H9 (cell line): ENCODE data around the gene ZNF445. TPM values are rescaled to one million over a fixed set of nuclear protein-coding genes. Genes with fewer than 3 reads are reported as not detected.
"Not testable (repeated sequence)": the region's sequence is repeated elsewhere in the genome, so short reads cannot be mapped to it uniquely, and the experiment has no call there.

Experiments
- DNase-seq: peaks from one replicate; pipeline ENCODE4 v3.0.0-alpha.2; 2017
- H2AFZ ChIP-seq: one replicate; pipeline ENCODE4 v1.6.1; 2013; ENCODE audit warnings: mild to moderate bottlenecking, low read length, control low read depth, moderate library complexity
- H2AK5ac ChIP-seq: 2 replicates; pipeline ENCODE4 v1.6.1; 2013; ENCODE audit warnings: low read length, control low read depth, mixed read lengths; ENCODE audit not compliant: insufficient read length
- H2BK120ac ChIP-seq: one replicate; pipeline ENCODE4 v1.6.1; 2013; ENCODE audit warnings: low read depth, mild to moderate bottlenecking, low read length, control low read depth, inconsistent platforms; ENCODE audit not compliant: poor library complexity, severe bottlenecking
- H2BK12ac ChIP-seq: 2 replicates; pipeline ENCODE4 v1.6.1; 2013; ENCODE audit warnings: low read length, control low read depth, mixed read lengths, low read depth; ENCODE audit not compliant: insufficient read length
- H2BK15ac ChIP-seq: 2 replicates; pipeline ENCODE4 v1.6.1; 2013; ENCODE audit warnings: low read depth, low read length, control low read depth
- H2BK20ac ChIP-seq: one replicate; pipeline ENCODE4 v1.6.1; 2013; ENCODE audit warnings: low read depth, mild to moderate bottlenecking, low read length, control low read depth, inconsistent platforms; ENCODE audit not compliant: poor library complexity, severe bottlenecking
- H2BK5ac ChIP-seq: 2 replicates; pipeline ENCODE4 v1.6.1; 2013; ENCODE audit warnings: low read length, control low read depth, mixed read lengths; ENCODE audit not compliant: insufficient read length
- H3K14ac ChIP-seq: 2 replicates; pipeline ENCODE4 v1.6.1; 2013; ENCODE audit warnings: low read length, control low read depth; ENCODE audit not compliant: insufficient read depth
- H3K18ac ChIP-seq: 2 replicates; pipeline ENCODE4 v1.6.1; 2013; ENCODE audit warnings: low read depth, mild to moderate bottlenecking, mixed read lengths, low read length, control low read depth; ENCODE audit not compliant: insufficient read length
- H3K23ac ChIP-seq: 2 replicates; pipeline ENCODE4 v1.6.1; 2013; ENCODE audit warnings: low read length, control low read depth, mixed read lengths, low read depth; ENCODE audit not compliant: insufficient read length
- H3K23me2 ChIP-seq: 2 replicates; pipeline ENCODE4 v1.6.1; 2013; ENCODE audit warnings: low read depth, mild to moderate bottlenecking, mixed read lengths, low read length, control low read depth; ENCODE audit not compliant: insufficient read length, poor library complexity, severe bottlenecking
- H3K27ac ChIP-seq: 2 replicates; pipeline ENCODE4 v1.5.1; 2013; ENCODE audit warnings: low read length, control low read depth, mixed read lengths, low read depth; ENCODE audit not compliant: insufficient read length
- H3K27me3 ChIP-seq: 2 replicates; pipeline ENCODE4 v1.6.1; 2013; ENCODE audit warnings: low read length, control low read depth, inconsistent platforms; ENCODE audit not compliant: insufficient read depth
- H3K4ac ChIP-seq: 2 replicates; pipeline ENCODE4 v1.6.1; 2013; ENCODE audit warnings: low read depth, mild to moderate bottlenecking, control low read depth, inconsistent platforms, low read length, moderate library complexity
- H3K4me1 ChIP-seq: 2 replicates; pipeline ENCODE4 v1.6.1; 2013; ENCODE audit warnings: low read length, control low read depth, inconsistent platforms; ENCODE audit not compliant: insufficient read depth
- H3K4me2 ChIP-seq: 2 replicates; pipeline ENCODE4 v1.6.1; 2013; ENCODE audit warnings: low read length, control low read depth, mixed read lengths; ENCODE audit not compliant: insufficient read length, insufficient read depth
- H3K56ac ChIP-seq: 2 replicates; pipeline ENCODE4 v1.6.1; 2013; ENCODE audit warnings: low read depth, mild to moderate bottlenecking, mixed read lengths, low read length, control low read depth; ENCODE audit not compliant: insufficient read length
- H3K79me1 ChIP-seq: 2 replicates; pipeline ENCODE4 v1.6.1; 2013; ENCODE audit warnings: low read depth, mild to moderate bottlenecking, moderate library complexity, low read length, control low read depth, inconsistent platforms; ENCODE audit not compliant: insufficient read depth, poor library complexity, severe bottlenecking
- H3K79me2 ChIP-seq: 2 replicates; pipeline ENCODE4 v1.6.1; 2013; ENCODE audit warnings: low read length, control low read depth, inconsistent platforms; ENCODE audit not compliant: insufficient read depth
- H3K9ac ChIP-seq: 2 replicates; pipeline ENCODE4 v1.6.1; 2013; ENCODE audit warnings: low read length, control low read depth, mixed read lengths; ENCODE audit not compliant: insufficient read length; ENCODE audit errors: extremely low read depth
- H3K9me3 ChIP-seq: one replicate; pipeline ENCODE4 v1.6.1; 2013; ENCODE audit warnings: low read depth, low read length, inconsistent platforms; ENCODE audit not compliant: control insufficient read depth
- H3T11ph ChIP-seq: one replicate; pipeline ENCODE4 v1.6.1; 2013; ENCODE audit warnings: mild to moderate bottlenecking, low read length, control low read depth, inconsistent platforms
- H4K20me1 ChIP-seq: one replicate; pipeline ENCODE4 v1.6.1; 2013; ENCODE audit not compliant: control insufficient read depth, insufficient read length, insufficient read depth
- H4K5ac ChIP-seq: 2 replicates; pipeline ENCODE4 v1.6.1; 2013; ENCODE audit warnings: low read depth, mild to moderate bottlenecking, mixed read lengths, low read length, control low read depth; ENCODE audit not compliant: insufficient read length
- H4K8ac ChIP-seq: replicated peaks from 2 replicates; pipeline ENCODE4 v1.6.1; 2013; ENCODE audit warnings: low read length, control low read depth, mixed read lengths, low read depth; ENCODE audit not compliant: insufficient read length
- H4K91ac ChIP-seq: 2 replicates; pipeline ENCODE4 v1.6.1; 2013; ENCODE audit warnings: low read depth, mild to moderate bottlenecking, moderate library complexity, mixed read lengths, low read length, control low read depth; ENCODE audit not compliant: insufficient read length
- H3K27ac Mint-ChIP-seq, 3 experiments: 2 replicates in 2 of 3; 3 replicates in 1 of 3; pipeline ENCODE4 v1.8.0; 2020 to 2021; ENCODE audit warnings: mixed read lengths in 3 of 3, mild to moderate bottlenecking in 1 of 3, moderate library complexity in 1 of 3
- H3K27me3 Mint-ChIP-seq: 2 replicates; pipeline ENCODE4 v1.8.0; 2021; ENCODE audit warnings: low read depth, mild to moderate bottlenecking, moderate library complexity, mixed read lengths
- H3K36me3 Mint-ChIP-seq, 3 experiments: 2 replicates in 2 of 3; 3 replicates in 1 of 3; pipeline ENCODE4 v1.8.0; 2020 to 2021; ENCODE audit warnings: low read depth in 3 of 3, mixed read lengths in 3 of 3; ENCODE audit not compliant: insufficient read depth in 1 of 3
- H3K4me1 Mint-ChIP-seq, 2 experiments: 2 replicates each; pipeline ENCODE4 v1.8.0; 2020; ENCODE audit warnings: mixed read lengths in 2 of 2
- H3K4me3 Mint-ChIP-seq, 2 experiments: 2 replicates in 1 of 2; 3 replicates in 1 of 2; pipeline ENCODE4 v1.8.0; 2020 to 2021; ENCODE audit warnings: mild to moderate bottlenecking in 2 of 2, mixed read lengths in 2 of 2, moderate library complexity in 1 of 2
- H3K9me3 Mint-ChIP-seq, 2 experiments: 2 replicates in 1 of 2; 3 replicates in 1 of 2; pipeline ENCODE4 v1.8.0; 2020; ENCODE audit warnings: mild to moderate bottlenecking in 2 of 2, mixed read lengths in 2 of 2, moderate library complexity in 1 of 2
- WGBS: extraction: QIAGEN DNeasy Blood & Tissue Kit; methylation state at CpG from one replicate; pipeline ENCODE4 v1.1.7; 2013; ENCODE audit warnings: missing lambda C conversion rate, low lambda C conversion rate, mixed read lengths; ENCODE audit not compliant: insufficient read length; ENCODE audit errors: extremely low coverage; 5-methylcytosine and 5-hydroxymethylcytosine counted together
- total RNA-seq: library from RNA; stranded (reverse); gene quantifications from 2 replicates; pipeline ENCODE4 v1.2.1, GENCODE V29; 2021
- TF ChIP-seq, protein P1 (sequence below): fragments of 200-600 bp; sonication (generic); conservative IDR thresholded peaks from 3 replicates; pipeline ENCODE4 v1.8.0; 2021; ENCODE audit warnings: antibody characterized with exemption, mild to moderate bottlenecking

Gene ZNF445
- total RNA-seq, 1 experiment from 2014 or later = 26.0 TPM

DNA sequence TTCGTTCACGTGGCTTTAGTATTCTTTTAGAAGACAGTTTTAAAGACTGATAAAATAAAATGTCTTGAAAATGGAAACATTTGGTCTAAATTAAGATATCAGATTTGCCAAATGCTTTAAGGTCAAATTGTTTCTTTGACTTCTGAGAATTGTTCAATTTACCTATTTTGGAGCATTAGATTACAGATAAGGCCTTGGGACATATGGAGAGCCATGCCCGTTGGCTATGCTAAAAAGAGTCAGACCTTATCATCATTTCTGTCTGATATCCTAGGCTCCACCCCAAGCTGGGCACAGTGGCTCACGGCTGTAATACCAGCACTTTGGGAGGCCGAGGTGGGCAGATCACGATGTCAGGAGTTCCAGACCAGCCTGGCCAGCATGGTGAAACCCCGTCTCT is 13.0 kb downstream of the ZNF445 start:
- peaks cover 19 to 20% of the 10 kb centered on the region in 2 experiments for H3K9me3 Mint-ChIP-seq
- H3K36me3 Mint-ChIP-seq = peaks cover 43 to 53% (median 46%) of the 10 kb centered on the region in 3 experiments
- H3K4me2 ChIP-seq = no peak overlapping the region
- H3K4me1 Mint-ChIP-seq = peaks cover 14 to 15% of the 10 kb centered on the region in 2 experiments
- no peak overlapping the region for H3K4ac ChIP-seq
- no peak overlapping the region for H4K8ac ChIP-seq
- no peak for DNase-seq
- no CpG with 5 or more reads among the region's 7 CpGs for WGBS
- H3K18ac ChIP-seq = no peak overlapping the region
- H3K79me1 ChIP-seq = no peaks in the 10 kb centered on the region
- 0 out of 2 replicates have a peak, but pooled peaks cover 1% of the 10 kb centered on the region for H3K79me2 ChIP-seq
- H2BK5ac ChIP-seq = no peak overlapping the region
- no peaks in the 10 kb centered on the region for H3K27me3 ChIP-seq
- no peaks in the 10 kb centered on the region for H3K27me3 Mint-ChIP-seq
- no peak overlapping the region for H3K27ac Mint-ChIP-seq
- peaks cover 4% of the 10 kb centered on the region; the same call in 1 of the 2 replicates for H3K4me1 ChIP-seq
- H2BK120ac ChIP-seq = no peak overlapping the region
- H4K91ac ChIP-seq = no peak overlapping the region
- H3K14ac ChIP-seq = no peak overlapping the region
- H2BK12ac ChIP-seq = no peak overlapping the region
- H3K4me3 Mint-ChIP-seq = no peak overlapping the region
- no peak overlapping the region for H3K56ac ChIP-seq
- no peak overlapping the region for H4K5ac ChIP-seq
- no peak overlapping the region for H2BK20ac ChIP-seq
- no peak overlapping the region for H2BK15ac ChIP-seq
- no peak overlapping the region for H2AK5ac ChIP-seq
- no peak overlapping the region for H3K9ac ChIP-seq
- no peak overlapping the region for H3K27ac ChIP-seq
- H3K9me3 ChIP-seq = peaks cover 21% of the 10 kb centered on the region
- no peak overlapping the region for H2AFZ ChIP-seq
- no peak overlapping the region for H3K23ac ChIP-seq
- no peaks in the 10 kb centered on the region for H3K23me2 ChIP-seq
- TF ChIP-seq, protein P1, sequence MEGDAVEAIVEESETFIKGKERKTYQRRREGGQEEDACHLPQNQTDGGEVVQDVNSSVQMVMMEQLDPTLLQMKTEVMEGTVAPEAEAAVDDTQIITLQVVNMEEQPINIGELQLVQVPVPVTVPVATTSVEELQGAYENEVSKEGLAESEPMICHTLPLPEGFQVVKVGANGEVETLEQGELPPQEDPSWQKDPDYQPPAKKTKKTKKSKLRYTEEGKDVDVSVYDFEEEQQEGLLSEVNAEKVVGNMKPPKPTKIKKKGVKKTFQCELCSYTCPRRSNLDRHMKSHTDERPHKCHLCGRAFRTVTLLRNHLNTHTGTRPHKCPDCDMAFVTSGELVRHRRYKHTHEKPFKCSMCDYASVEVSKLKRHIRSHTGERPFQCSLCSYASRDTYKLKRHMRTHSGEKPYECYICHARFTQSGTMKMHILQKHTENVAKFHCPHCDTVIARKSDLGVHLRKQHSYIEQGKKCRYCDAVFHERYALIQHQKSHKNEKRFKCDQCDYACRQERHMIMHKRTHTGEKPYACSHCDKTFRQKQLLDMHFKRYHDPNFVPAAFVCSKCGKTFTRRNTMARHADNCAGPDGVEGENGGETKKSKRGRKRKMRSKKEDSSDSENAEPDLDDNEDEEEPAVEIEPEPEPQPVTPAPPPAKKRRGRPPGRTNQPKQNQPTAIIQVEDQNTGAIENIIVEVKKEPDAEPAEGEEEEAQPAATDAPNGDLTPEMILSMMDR = no peak
- H3T11ph ChIP-seq = no peak overlapping the region
- H4K20me1 ChIP-seq = no peaks in the 10 kb centered on the region

- WGBS = no CpG with 5 or more reads among the region's 4 CpGs
- not testable (repeated sequence) for H4K91ac ChIP-seq, H3K4me1 Mint-ChIP-seq, DNase-seq, H3K18ac ChIP-seq, H3K4ac ChIP-seq, H2BK12ac ChIP-seq, H3K14ac ChIP-seq, H4K5ac ChIP-seq, H3K27ac Mint-ChIP-seq, H4K20me1 ChIP-seq, H2BK15ac ChIP-seq, H3K4me2 ChIP-seq, H3K9ac ChIP-seq, H3K4me3 Mint-ChIP-seq, H3K56ac ChIP-seq, H3K27ac ChIP-seq, H2BK20ac ChIP-seq, H3K23me2 ChIP-seq, H2BK120ac ChIP-seq, H3K79me2 ChIP-seq, H3K79me1 ChIP-seq, H2AFZ ChIP-seq, H3T11ph ChIP-seq, H3K4me1 ChIP-seq, H3K23ac ChIP-seq, H2AK5ac ChIP-seq, H3K27me3 ChIP-seq, H3K27me3 Mint-ChIP-seq, H4K8ac ChIP-seq, H2BK5ac ChIP-seq
- H3K9me3 Mint-ChIP-seq = peaks cover 16 to 19% of the 10 kb centered on the region in 2 experiments; a peak in 4 of 5 replicates
- H3K36me3 Mint-ChIP-seq = peaks cover 44 to 68% (median 57%) of the 10 kb centered on the region in 3 experiments
- H3K9me3 ChIP-seq = peaks cover 21% of the 10 kb centered on the region
Observed at GRCh38 chr3:44460050-44460449, 17.4 kb downstream of the ZNF445 start.
